NCI-H1436 (cell line): ENCODE measurements around the gene NFAT5.
"Not testable (repeated sequence)": the region's sequence is repeated elsewhere in the genome, so short reads cannot be mapped to it uniquely, and the experiment has no call there.

Source experiments
- DNase-seq: peaks from one replicate; lab custom pipeline; 2025; lab: John Stamatoyannopoulos, UW

NFAT5 gene

DNA sequence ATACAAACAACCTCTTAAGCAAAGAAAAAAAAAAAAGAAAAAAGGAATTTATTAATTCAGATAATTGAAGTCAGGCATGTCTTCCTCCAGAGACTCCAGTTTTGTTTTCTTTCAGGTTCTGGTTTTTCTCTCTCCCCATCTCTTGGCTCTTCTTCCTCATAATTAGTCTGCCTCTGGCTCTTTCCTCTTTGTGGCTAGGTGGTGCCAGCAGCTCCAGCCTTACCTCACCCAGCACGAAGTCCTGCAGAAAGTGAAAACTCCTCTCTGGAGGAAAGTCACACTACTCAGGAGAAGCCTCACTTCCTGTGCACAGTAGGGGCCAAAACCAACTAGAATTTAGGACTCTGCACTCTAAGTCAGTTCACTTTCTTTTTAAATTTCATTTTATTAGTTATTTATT lies 10.3 kb upstream of the NFAT5 start:
- no peak for DNase-seq

DNA sequence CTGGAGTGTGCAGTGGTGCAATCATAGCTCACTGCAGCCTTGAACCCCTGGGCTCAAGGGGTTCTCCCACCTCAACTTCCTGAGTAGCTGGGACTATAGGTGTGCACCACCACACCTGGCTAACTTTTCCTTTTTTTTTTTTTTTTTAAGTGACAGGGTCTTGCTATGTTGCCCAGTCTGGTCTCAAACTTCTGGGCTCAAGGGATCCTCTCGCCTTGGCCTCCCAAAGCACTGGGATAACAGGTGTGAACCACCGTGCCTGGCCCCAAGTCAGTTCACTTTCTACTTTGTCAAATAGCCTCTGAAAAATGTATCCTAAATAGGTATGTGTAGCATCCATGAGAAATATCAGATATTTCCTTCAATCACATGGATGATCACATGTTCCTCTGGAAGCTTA lies 9.9 kb upstream of the NFAT5 start:
- DNase-seq: no peak

DNA sequence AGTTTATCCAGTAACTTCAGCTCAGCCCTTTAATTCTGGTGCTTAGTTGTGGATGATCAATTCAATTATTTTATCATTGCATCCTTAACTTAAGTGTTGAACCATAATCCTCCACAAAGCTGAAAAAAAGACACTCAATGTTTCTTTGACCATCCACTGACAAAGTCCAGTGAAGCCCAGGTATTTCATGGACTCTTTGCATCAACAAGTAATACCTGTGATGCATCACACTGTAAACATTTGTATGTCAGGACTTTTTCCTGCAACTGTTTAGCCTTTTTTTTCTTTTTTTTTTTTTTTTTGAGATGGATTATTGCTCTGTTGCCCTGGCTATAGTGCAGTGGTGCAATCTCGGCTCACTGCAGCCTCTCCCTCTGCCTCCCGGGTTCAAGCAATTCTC lies 6.6 kb upstream of the NFAT5 start:
- DNase-seq: no peak

DNA sequence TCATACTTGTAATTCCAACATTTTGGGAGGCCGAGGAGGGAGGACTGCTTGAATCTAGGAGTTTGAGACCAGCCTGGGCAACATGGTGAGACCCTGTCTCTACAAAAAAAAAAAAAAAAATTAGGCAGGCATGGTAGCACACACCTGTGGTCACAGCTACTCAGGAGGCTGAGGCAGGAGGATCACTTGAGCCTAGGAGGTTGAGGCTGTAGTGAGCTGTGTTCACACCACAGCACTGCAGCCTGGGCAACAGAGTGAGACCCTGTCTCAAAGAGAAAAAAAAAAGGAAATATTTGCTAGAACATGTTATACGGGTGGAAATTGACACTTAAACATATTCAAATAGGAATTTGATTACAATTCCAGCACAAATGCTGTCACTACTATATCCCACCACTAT lies 4.4 kb upstream of the NFAT5 start:
- DNase-seq: not testable (repeated sequence)

DNA sequence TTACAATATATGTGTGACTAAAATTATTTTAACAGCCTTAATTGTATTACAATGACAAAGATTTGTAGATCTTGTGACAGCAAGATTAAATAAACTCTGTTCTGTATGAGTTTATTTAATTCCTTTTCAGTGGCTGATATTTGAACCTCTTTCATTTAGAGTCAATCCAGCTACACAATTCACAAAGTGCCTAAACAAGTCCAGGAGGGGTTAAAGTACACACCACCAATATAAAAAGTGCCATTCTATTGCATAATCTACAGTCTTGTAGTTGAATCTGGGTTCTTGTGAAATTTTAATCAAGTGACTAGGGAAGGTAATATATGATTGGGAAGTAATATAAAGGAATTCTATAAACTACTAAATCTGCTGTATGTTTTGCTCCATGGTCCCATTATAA lies 3.9 kb upstream of the NFAT5 start:
- no peak for DNase-seq

DNA sequence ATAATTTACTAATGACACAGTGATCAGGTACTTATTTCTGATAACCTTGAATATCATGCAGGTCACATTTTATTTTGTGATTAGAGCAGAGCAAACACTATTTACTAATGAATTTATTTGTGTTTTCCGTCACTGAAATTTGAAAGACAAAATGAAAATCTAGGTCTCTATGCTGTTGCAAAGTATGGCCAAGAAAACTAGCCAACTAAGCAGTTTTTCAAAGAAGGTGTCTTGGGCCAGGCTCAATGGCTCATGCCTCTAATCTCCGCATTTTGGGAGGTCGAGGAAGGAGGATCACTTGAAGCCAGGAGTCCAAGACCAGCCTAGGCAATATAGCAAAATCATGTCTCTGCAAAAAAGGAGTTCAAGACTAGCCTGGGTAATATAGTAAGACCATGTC lies 3.0 kb upstream of the NFAT5 start:
- DNase-seq: no peak

DNA sequence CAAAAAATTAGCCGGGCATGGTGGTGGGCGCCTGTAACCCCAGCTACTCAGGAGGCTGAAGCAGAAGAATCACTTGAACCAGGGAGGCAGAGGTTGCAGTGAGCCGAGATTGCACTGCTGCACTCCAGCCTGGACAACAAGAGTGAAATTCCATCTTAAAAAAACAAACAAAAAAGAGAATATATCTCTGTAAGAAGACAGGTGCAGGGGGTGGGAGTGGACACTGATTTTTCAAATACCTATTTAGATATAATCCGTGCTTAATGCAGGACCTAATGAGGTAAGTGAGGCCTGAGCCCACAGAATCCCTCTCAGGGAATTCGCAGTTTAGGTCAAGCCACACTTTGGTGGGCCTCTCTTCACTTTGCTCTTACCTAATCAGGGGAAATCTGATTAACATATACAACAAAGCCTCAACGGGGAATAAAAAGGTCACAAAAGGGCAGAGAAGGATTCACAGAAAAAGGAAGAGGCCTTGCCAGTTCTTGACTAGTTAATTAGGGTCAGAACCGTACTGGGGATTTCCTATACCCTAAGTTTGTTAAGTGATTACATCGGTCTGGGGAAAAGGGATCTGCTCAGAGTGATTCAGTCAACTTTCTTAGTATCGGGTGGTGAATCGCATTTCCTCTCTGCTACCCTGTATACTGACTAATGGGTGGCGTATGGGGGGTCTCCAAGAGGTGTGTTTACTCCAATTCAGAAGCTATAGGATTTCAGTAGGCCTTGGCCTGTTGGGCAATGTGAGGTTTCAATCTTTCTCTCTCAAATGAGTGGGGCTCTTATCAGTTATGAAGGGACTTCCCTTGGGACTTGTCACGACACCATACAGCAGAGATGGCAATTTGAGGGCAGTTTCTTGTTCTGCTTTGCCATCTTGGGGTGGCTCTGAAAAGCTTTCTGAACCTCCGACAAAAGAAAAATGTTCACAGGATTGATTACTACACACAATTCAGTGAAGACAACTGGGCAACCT lies 1.9 kb upstream of the NFAT5 start:
- DNase-seq: no peak

DNA sequence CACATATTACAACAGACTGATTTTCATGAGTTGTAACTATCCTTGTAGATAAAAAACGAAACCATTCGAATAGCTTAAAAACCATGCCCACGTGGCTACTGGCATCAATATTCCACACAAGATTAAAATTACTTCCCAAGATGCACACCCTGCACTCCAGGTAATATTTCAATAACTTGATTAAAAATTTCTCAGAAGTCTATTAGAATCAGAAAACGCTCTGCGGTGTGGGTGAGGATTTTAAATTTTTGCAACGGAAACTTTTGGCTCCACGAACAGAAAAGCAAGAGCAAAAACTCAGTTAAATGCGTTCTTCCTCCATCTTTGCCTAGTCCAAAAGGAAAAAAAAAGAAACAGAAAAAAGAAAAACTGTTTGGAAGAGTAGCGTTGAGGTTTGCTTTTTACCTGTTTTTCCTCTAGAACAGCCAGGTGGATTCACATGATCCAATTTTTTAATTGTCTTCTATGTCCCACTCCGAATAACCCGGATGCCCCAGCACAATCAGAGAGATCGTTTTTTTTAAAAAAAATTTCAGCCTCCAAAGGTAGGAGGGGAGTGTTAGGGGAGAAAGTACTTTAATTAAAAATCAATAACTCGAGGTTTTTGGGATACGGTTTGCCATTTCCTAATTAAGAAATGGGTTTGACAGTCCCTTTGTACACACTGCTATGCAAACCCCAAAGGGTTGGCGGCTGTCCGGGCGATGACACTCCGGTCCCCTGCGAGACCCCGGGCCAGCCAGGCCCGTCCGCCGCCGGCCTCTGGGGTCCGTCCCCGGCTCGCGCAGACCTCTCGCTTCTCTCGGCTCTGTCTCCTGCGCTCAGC lies 708 bp upstream of the NFAT5 start:
- no peak for DNase-seq

DNA sequence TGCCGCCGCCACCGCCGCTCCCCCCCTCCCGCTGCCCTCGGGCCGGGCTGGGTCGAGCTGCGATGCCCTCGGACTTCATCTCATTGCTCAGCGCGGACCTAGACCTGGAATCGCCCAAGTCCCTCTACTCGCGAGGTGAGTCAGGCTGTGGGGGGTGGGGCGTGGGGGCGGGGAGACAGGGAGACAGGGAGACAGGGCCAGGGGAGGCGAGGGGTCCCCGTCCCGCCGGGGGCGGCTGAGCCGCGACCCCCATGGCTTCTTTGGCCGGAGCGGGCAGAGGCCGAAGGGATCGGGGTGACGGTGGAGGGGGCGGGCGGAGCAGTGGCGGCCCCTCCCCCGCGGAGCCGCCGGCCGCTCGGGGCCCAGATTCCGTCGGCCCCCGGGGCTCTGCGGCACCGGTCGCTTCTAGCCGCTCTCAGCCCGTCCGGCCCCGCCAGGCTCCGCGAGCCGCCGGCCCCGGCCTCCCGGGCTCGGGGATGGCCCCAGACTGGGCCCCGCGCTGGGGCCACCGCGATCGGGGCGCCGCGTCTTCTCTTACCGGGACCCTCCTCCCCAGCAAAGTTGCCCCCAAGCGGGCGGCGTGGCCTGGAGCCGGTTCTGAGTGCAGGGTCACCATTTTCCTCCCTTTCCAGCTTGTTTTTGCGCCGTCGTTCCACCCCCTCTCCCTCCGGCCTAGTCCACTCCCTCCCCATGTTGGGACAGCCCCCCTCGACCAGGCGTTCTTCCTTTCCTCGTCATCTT lies 644 bp downstream of the NFAT5 start:
- no peak for DNase-seq

DNA sequence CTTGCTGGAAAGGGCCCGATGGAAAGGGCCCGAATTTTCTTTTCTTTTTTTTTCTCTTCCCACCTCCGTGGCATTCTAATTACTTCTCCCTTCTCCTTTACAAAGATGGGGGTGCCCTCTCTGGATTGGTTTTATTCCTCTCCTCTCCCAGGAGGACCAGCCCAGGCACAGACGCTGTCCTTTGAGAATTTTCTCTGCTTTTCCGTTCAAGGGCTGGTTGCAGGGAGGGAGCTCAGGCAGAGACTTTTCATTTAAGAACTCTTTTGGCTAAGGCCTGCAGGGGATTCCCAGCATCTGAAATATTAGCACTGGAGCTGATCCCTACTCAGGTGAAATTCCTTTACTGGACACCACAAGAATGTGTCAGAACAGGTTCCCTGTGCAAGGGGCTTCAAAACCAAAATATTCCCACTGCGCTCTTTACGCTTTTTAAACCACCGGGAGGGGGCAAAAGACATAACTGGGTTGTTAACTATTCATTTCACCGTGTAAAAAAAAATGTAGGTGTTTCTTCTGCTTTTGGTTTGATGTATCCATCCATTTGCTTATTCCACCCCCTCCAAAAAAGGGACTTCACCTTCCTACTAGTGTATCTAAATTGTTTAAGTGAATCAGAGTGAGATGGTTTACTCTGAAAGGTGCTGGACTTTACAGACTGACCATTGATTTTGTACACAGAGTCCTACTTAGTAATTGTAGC lies 1.4 kb downstream of the NFAT5 start:
- no peak for DNase-seq

DNA sequence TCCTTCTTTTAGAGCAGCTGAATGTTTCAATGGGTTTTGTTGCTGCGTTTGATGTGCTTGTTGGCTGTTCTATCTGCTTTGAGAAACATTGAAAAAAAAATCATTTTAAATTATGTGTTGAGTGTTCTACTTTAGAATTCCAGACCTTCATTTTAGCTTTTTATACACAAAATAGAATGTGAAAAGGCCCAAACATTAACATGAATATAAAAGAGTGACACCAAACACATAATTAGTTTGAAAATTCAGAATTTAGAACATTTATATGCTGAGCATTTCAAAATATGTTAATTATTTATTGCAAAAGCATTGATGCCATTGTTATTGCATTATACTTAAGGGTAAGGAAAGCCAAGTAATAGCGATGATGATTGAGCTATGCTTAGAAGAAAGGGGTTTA lies 2.9 kb downstream of the NFAT5 start:
- DNase-seq: no peak

DNA sequence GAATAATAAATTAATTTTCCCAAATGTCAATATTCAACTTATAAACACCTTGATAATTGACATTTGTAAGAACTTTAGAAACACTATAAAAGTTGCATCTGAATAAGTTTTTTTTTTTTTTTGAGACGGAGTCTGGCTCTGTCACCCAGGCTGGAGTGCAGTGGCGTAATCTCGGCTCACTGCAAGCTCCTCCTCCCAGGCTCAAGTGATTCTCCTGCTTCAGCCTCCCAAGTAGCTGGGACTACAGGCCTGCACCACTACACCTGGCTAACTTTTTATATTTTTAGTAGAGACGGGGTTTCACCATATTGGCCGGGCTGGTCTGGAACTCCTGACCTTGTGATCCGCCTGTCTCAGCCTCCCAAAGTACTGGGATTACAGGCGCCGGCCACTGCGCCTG lies 13.0 kb downstream of the NFAT5 start:
- not testable (repeated sequence) for DNase-seq

DNA sequence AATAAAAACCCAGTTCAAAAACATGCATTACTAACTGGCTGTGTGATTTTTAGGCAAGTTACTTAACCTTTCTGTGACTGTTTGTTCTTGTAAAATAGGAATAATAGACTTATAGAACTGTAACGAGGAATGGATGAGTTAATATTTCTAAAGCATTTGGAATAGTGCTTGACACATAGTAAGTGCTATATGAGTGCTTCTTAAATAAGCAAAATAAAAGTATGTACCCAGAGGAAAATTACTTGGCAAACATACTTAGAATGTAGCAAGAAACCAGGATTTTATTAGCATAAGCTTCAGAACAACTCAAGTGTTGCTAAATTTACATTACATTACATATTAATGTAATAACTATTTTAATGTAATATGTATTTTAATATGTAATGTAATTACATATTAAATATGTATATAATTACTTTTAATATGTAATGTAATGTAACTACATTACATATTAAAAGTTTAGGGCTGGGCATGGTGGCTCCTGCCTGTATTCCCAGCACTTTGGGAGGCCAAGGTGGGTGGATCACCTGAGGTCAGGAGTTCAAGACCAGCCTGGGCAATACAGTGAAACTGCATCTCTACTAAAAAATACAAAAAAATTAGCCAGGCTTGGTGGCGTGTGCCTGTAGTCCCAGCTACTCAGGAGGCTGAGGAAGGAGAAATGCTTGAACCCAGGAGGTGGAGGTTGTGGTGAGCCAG lies 14.2 kb downstream of the NFAT5 start:
- DNase-seq: no peak

DNA sequence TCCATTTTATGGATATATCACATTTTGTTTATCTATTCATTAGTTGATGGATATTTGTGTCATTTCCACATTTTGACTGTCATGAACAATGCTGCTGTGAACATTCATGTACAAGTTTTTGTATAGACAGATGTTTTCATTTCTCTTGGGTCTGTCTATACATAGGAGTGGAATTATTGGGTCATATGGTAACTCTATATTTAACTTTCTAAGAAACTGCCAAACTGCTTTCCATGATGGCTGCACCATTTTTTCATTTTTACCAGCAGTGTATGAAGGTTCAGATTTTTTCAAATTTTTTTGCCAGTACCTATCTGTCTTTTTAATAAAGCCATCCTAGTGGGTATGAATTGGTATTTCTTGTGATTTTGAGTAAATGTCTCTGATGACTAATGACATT lies 15.5 kb downstream of the NFAT5 start:
- DNase-seq: no peak

DNA sequence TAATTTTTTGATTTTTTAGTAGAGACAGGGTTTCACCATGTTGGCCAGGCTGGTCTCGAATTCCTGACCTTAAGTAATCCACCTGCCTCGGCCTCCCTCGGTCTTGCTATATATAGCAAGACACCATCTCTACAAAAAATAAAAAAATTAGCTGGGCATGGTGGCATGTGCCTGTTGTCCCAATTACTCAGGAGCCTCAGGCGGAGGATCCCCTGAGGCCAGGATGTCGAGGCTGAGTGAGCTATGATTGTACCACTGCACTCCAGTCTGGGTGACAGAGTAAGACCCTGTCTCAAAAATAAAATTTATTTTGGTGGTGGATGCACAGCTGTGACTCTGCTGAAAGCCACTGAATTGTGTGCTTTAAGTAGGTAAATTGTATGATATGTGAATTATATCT lies 18.7 kb downstream of the NFAT5 start:
- not testable (repeated sequence) for DNase-seq

DNA sequence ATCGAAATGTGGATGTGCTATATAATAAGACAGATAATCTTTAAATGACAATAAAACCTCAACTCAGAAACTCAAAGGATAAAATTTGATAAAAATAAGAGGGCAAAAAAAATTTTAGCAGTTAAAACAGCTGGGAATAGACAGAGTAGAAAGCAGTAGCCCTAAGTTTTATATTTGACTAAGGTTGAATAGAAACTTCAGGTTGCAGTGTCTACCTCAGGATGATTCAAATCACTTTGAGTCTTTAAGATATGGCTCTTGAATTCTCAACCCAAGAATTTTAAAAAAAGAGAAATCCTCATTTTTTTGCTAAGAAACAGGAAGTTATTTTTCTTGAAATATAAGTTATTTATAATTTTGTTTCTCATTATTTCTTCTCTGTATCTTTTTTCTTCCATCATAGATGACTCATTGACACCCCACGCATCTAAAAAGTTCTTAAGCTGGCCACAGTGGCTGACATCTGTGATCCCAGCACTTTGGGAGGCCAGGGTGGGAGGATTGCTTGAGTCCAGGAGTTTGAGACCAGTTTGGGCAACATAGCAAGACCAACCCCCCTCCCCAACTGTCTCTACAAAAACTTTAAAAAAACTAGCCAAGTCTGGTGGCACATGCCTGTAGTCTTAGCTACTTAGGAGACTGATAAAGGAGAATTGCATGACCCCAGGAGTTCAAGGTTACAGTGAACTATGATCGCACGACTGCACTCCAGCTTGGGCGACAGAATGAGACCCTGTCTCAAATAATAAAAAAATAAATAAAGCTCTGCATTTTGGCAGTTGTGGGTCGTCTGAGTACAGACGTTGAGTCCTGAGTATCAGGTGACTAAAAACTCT lies 23.9 kb downstream of the NFAT5 start:
- no peak for DNase-seq

DNA sequence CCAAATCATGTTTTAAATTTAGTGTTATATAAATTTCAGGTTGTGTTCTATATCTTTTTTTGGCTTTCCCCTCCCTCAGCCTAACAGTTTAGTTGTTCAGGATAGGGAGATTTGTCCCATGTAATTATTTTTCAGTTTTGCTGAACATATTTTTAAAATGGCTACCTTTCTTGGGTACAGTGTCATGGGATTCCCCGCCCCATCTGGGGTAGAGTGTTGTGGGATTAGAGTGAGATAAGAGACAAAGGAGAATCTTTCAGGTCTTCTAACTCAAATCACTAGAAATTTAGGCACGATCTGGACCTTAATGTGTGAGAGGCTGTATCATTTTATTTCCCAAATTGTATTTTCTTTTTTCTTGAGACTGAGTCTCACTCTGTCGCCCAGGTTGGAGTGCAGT lies 24.8 kb downstream of the NFAT5 start:
- DNase-seq: no peak

DNA sequence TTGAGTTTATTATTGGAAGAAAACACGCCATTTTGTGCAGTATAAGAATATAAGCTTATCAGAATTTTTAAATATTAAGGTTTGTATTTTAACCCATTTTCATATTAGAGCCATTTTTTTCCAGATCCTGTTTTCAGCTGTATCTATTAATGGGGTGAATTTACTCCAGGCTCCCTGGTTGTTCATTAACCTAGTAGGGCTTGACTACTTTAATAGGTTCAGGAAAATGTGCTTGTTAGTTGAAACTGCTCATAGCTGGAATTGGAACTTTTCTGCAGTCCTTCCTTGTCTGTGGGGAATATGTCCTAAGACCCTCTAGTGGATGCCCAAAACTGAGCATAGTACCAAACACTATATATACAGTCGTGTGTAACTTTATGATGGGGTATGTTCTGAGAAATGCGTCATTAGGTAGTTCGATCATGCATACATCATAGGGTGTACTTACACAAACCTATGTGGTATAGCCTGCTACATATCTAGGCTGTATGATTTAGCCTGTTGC lies 28.0 kb downstream of the NFAT5 start:
- no peak for DNase-seq

DNA sequence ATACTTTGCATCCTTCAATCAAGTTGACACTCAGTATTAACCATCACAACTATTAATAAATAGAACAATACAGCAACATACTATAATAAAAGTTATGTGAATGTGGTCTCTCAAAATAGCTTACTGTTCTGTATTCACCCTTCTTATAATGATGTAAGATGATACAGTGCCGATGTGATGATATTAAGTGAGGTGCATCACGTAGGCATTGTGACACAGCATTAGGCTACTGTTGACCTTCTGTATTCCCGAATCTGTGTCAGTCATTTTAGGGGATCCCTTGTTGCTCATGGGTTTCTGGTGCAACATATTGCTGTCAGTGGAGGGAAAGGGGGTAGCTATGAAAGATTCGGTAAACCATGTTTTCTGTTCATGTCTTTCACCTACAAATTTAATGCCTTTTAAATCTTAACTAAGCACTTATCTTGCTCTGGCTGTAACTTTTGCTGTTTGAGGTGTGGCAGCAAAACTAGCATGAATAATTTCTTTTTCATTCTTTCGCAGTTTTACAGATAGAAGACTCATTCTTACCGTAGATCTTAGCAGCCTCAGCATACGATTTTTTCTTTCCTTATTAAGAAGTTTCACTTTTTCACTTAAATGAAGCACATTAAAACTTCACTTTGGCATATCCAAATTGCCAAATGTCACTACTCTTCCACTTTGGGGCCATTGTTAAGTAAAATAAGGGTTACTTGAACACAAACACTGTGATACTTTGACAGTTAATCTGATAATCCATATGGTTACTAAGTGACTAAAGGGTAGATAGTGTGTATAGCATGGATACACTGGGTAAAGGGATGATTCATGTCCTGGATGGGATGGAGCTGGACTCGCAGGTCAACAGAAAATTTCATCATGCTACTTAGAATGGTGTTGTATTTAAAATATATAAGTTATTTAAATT lies 29.6 kb downstream of the NFAT5 start:
- DNase-seq: no peak
